ENCODE measurements around the gene LRRC38.

DNA sequence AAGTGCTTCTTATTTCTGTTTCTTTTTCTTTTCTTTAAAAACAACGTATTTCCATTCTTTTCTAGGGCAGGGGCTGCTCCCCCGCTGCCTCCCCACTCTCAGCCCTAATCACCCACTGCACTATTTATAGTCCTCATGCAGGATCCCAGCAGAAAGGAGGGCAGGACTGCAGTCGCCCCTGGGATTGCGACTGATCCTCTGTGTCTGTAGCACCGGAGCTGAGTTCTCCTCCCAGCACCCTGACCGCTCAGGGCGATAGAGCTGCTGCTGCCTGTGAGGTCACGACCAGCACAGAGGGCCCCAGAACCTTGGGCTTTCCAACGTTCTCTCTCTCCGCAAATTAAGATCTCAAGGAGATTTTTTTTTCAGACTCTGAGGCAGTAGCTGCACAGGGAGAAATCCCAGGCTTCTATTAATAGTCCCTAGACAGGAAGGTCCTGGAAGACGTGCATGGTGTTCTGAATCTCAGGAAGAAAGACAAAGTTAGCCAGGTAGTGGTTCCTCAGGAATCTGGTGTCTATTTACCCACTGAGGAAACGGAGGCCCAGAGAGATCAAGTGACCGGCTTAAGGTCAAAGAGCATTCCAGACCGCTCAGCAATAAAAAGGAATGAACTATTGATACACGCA lies 56.8 kb downstream of the LRRC38 start:
- TF ChIP-seq, protein P1, sequence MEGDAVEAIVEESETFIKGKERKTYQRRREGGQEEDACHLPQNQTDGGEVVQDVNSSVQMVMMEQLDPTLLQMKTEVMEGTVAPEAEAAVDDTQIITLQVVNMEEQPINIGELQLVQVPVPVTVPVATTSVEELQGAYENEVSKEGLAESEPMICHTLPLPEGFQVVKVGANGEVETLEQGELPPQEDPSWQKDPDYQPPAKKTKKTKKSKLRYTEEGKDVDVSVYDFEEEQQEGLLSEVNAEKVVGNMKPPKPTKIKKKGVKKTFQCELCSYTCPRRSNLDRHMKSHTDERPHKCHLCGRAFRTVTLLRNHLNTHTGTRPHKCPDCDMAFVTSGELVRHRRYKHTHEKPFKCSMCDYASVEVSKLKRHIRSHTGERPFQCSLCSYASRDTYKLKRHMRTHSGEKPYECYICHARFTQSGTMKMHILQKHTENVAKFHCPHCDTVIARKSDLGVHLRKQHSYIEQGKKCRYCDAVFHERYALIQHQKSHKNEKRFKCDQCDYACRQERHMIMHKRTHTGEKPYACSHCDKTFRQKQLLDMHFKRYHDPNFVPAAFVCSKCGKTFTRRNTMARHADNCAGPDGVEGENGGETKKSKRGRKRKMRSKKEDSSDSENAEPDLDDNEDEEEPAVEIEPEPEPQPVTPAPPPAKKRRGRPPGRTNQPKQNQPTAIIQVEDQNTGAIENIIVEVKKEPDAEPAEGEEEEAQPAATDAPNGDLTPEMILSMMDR (IDR thresholded peaks at IDR 0.05 in 2 of 3, conservative IDR thresholded peaks at IDR 0.05 in 1 of 3; ENCODE audit: borderline replicate concordance in 1 of 3, insufficient read depth in 1 of 3, low read depth in 2 of 3, low read length in 2 of 3): no peak
- TF ChIP-seq, protein P2, sequence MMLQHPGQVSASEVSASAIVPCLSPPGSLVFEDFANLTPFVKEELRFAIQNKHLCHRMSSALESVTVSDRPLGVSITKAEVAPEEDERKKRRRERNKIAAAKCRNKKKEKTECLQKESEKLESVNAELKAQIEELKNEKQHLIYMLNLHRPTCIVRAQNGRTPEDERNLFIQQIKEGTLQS (IDR thresholded peaks at IDR 0.05): no peak
- TF ChIP-seq POLR2A (IDR thresholded peaks at IDR 0.05; ENCODE audit: borderline replicate concordance, extremely low read depth, insufficient read depth, insufficient read length) (no peak), TCF7L2 (IDR thresholded peaks at IDR 0.05; ENCODE audit: borderline replicate concordance, extremely low read depth, insufficient read depth, insufficient read length) (no peak), POLR2AphosphoS5 (IDR thresholded peaks at IDR 0.05; ENCODE audit: low read depth, low read length) (no peak), YY1 (IDR thresholded peaks at IDR 0.05; ENCODE audit: extremely low read depth, insufficient replicate concordance, low read depth, low read length) (no peak), EZH2 (IDR thresholded peaks at IDR 0.05) (no peak), SIN3A (IDR thresholded peaks at IDR 0.05; ENCODE audit: low read depth) (no peak), RAD21 (IDR thresholded peaks at IDR 0.05; ENCODE audit: low read depth) (no peak)
- TF ChIP-seq, protein P3, sequence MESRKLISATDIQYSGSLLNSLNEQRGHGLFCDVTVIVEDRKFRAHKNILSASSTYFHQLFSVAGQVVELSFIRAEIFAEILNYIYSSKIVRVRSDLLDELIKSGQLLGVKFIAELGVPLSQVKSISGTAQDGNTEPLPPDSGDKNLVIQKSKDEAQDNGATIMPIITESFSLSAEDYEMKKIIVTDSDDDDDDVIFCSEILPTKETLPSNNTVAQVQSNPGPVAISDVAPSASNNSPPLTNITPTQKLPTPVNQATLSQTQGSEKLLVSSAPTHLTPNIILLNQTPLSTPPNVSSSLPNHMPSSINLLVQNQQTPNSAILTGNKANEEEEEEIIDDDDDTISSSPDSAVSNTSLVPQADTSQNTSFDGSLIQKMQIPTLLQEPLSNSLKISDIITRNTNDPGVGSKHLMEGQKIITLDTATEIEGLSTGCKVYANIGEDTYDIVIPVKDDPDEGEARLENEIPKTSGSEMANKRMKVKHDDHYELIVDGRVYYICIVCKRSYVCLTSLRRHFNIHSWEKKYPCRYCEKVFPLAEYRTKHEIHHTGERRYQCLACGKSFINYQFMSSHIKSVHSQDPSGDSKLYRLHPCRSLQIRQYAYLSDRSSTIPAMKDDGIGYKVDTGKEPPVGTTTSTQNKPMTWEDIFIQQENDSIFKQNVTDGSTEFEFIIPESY (IDR thresholded peaks at IDR 0.05; ENCODE audit: extremely low read depth, insufficient replicate concordance, low read length): no peak
- TF ChIP-seq, protein P4, sequence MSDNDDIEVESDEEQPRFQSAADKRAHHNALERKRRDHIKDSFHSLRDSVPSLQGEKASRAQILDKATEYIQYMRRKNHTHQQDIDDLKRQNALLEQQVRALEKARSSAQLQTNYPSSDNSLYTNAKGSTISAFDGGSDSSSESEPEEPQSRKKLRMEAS (IDR thresholded peaks at IDR 0.05): no peak
- TF ChIP-seq, protein P5, sequence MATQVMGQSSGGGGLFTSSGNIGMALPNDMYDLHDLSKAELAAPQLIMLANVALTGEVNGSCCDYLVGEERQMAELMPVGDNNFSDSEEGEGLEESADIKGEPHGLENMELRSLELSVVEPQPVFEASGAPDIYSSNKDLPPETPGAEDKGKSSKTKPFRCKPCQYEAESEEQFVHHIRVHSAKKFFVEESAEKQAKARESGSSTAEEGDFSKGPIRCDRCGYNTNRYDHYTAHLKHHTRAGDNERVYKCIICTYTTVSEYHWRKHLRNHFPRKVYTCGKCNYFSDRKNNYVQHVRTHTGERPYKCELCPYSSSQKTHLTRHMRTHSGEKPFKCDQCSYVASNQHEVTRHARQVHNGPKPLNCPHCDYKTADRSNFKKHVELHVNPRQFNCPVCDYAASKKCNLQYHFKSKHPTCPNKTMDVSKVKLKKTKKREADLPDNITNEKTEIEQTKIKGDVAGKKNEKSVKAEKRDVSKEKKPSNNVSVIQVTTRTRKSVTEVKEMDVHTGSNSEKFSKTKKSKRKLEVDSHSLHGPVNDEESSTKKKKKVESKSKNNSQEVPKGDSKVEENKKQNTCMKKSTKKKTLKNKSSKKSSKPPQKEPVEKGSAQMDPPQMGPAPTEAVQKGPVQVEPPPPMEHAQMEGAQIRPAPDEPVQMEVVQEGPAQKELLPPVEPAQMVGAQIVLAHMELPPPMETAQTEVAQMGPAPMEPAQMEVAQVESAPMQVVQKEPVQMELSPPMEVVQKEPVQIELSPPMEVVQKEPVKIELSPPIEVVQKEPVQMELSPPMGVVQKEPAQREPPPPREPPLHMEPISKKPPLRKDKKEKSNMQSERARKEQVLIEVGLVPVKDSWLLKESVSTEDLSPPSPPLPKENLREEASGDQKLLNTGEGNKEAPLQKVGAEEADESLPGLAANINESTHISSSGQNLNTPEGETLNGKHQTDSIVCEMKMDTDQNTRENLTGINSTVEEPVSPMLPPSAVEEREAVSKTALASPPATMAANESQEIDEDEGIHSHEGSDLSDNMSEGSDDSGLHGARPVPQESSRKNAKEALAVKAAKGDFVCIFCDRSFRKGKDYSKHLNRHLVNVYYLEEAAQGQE (IDR thresholded peaks at IDR 0.05; ENCODE audit: low read depth): no peak
